H9 (cell line): ENCODE results near the gene TRAPPC2L. TPM values are rescaled to one million over a fixed set of nuclear protein-coding genes. Genes with fewer than 3 reads are reported as not detected.

ENCODE experiments used
- DNase-seq: peaks from one replicate; pipeline ENCODE4 v3.0.0-alpha.2; 2017
- H2AFZ ChIP-seq: one replicate; pipeline ENCODE4 v1.6.1; 2013; ENCODE audit warnings: mild to moderate bottlenecking, low read length, control low read depth, moderate library complexity
- H2AK5ac ChIP-seq: 2 replicates; pipeline ENCODE4 v1.6.1; 2013; ENCODE audit warnings: low read length, control low read depth, mixed read lengths; ENCODE audit not compliant: insufficient read length
- H2BK120ac ChIP-seq: one replicate; pipeline ENCODE4 v1.6.1; 2013; ENCODE audit warnings: low read depth, mild to moderate bottlenecking, low read length, control low read depth, inconsistent platforms; ENCODE audit not compliant: poor library complexity, severe bottlenecking
- H2BK12ac ChIP-seq: 2 replicates; pipeline ENCODE4 v1.6.1; 2013; ENCODE audit warnings: low read length, control low read depth, mixed read lengths, low read depth; ENCODE audit not compliant: insufficient read length
- H2BK15ac ChIP-seq: 2 replicates; pipeline ENCODE4 v1.6.1; 2013; ENCODE audit warnings: low read depth, low read length, control low read depth
- H2BK20ac ChIP-seq: one replicate; pipeline ENCODE4 v1.6.1; 2013; ENCODE audit warnings: low read depth, mild to moderate bottlenecking, low read length, control low read depth, inconsistent platforms; ENCODE audit not compliant: poor library complexity, severe bottlenecking
- H2BK5ac ChIP-seq: 2 replicates; pipeline ENCODE4 v1.6.1; 2013; ENCODE audit warnings: low read length, control low read depth, mixed read lengths; ENCODE audit not compliant: insufficient read length
- H3K14ac ChIP-seq: 2 replicates; pipeline ENCODE4 v1.6.1; 2013; ENCODE audit warnings: low read length, control low read depth; ENCODE audit not compliant: insufficient read depth
- H3K18ac ChIP-seq: 2 replicates; pipeline ENCODE4 v1.6.1; 2013; ENCODE audit warnings: low read depth, mild to moderate bottlenecking, mixed read lengths, low read length, control low read depth; ENCODE audit not compliant: insufficient read length
- H3K23ac ChIP-seq: 2 replicates; pipeline ENCODE4 v1.6.1; 2013; ENCODE audit warnings: low read length, control low read depth, mixed read lengths, low read depth; ENCODE audit not compliant: insufficient read length
- H3K23me2 ChIP-seq: 2 replicates; pipeline ENCODE4 v1.6.1; 2013; ENCODE audit warnings: low read depth, mild to moderate bottlenecking, mixed read lengths, low read length, control low read depth; ENCODE audit not compliant: insufficient read length, poor library complexity, severe bottlenecking
- H3K27ac ChIP-seq: 2 replicates; pipeline ENCODE4 v1.5.1; 2013; ENCODE audit warnings: low read length, control low read depth, mixed read lengths, low read depth; ENCODE audit not compliant: insufficient read length
- H3K27me3 ChIP-seq: 2 replicates; pipeline ENCODE4 v1.6.1; 2013; ENCODE audit warnings: low read length, control low read depth, inconsistent platforms; ENCODE audit not compliant: insufficient read depth
- H3K4ac ChIP-seq: 2 replicates; pipeline ENCODE4 v1.6.1; 2013; ENCODE audit warnings: low read depth, mild to moderate bottlenecking, control low read depth, inconsistent platforms, low read length, moderate library complexity
- H3K4me1 ChIP-seq: 2 replicates; pipeline ENCODE4 v1.6.1; 2013; ENCODE audit warnings: low read length, control low read depth, inconsistent platforms; ENCODE audit not compliant: insufficient read depth
- H3K4me2 ChIP-seq: 2 replicates; pipeline ENCODE4 v1.6.1; 2013; ENCODE audit warnings: low read length, control low read depth, mixed read lengths; ENCODE audit not compliant: insufficient read length, insufficient read depth
- H3K56ac ChIP-seq: 2 replicates; pipeline ENCODE4 v1.6.1; 2013; ENCODE audit warnings: low read depth, mild to moderate bottlenecking, mixed read lengths, low read length, control low read depth; ENCODE audit not compliant: insufficient read length
- H3K79me1 ChIP-seq: 2 replicates; pipeline ENCODE4 v1.6.1; 2013; ENCODE audit warnings: low read depth, mild to moderate bottlenecking, moderate library complexity, low read length, control low read depth, inconsistent platforms; ENCODE audit not compliant: insufficient read depth, poor library complexity, severe bottlenecking
- H3K79me2 ChIP-seq: 2 replicates; pipeline ENCODE4 v1.6.1; 2013; ENCODE audit warnings: low read length, control low read depth, inconsistent platforms; ENCODE audit not compliant: insufficient read depth
- H3K9ac ChIP-seq: 2 replicates; pipeline ENCODE4 v1.6.1; 2013; ENCODE audit warnings: low read length, control low read depth, mixed read lengths; ENCODE audit not compliant: insufficient read length; ENCODE audit errors: extremely low read depth
- H3K9me3 ChIP-seq: one replicate; pipeline ENCODE4 v1.6.1; 2013; ENCODE audit warnings: low read depth, low read length, inconsistent platforms; ENCODE audit not compliant: control insufficient read depth
- H3T11ph ChIP-seq: one replicate; pipeline ENCODE4 v1.6.1; 2013; ENCODE audit warnings: mild to moderate bottlenecking, low read length, control low read depth, inconsistent platforms
- H4K20me1 ChIP-seq: one replicate; pipeline ENCODE4 v1.6.1; 2013; ENCODE audit not compliant: control insufficient read depth, insufficient read length, insufficient read depth
- H4K5ac ChIP-seq: 2 replicates; pipeline ENCODE4 v1.6.1; 2013; ENCODE audit warnings: low read depth, mild to moderate bottlenecking, mixed read lengths, low read length, control low read depth; ENCODE audit not compliant: insufficient read length
- H4K8ac ChIP-seq: replicated peaks from 2 replicates; pipeline ENCODE4 v1.6.1; 2013; ENCODE audit warnings: low read length, control low read depth, mixed read lengths, low read depth; ENCODE audit not compliant: insufficient read length
- H4K91ac ChIP-seq: 2 replicates; pipeline ENCODE4 v1.6.1; 2013; ENCODE audit warnings: low read depth, mild to moderate bottlenecking, moderate library complexity, mixed read lengths, low read length, control low read depth; ENCODE audit not compliant: insufficient read length
- H3K27ac Mint-ChIP-seq, 3 experiments: 2 replicates in 2 of 3; 3 replicates in 1 of 3; pipeline ENCODE4 v1.8.0; 2020 to 2021; ENCODE audit warnings: mixed read lengths in 3 of 3, mild to moderate bottlenecking in 1 of 3, moderate library complexity in 1 of 3
- H3K27me3 Mint-ChIP-seq: 2 replicates; pipeline ENCODE4 v1.8.0; 2021; ENCODE audit warnings: low read depth, mild to moderate bottlenecking, moderate library complexity, mixed read lengths
- H3K36me3 Mint-ChIP-seq, 3 experiments: 2 replicates in 2 of 3; 3 replicates in 1 of 3; pipeline ENCODE4 v1.8.0; 2020 to 2021; ENCODE audit warnings: low read depth in 3 of 3, mixed read lengths in 3 of 3; ENCODE audit not compliant: insufficient read depth in 1 of 3
- H3K4me1 Mint-ChIP-seq, 2 experiments: 2 replicates each; pipeline ENCODE4 v1.8.0; 2020; ENCODE audit warnings: mixed read lengths in 2 of 2
- H3K4me3 Mint-ChIP-seq, 2 experiments: 2 replicates in 1 of 2; 3 replicates in 1 of 2; pipeline ENCODE4 v1.8.0; 2020 to 2021; ENCODE audit warnings: mild to moderate bottlenecking in 2 of 2, mixed read lengths in 2 of 2, moderate library complexity in 1 of 2
- H3K9me3 Mint-ChIP-seq, 2 experiments: 2 replicates in 1 of 2; 3 replicates in 1 of 2; pipeline ENCODE4 v1.8.0; 2020; ENCODE audit warnings: mild to moderate bottlenecking in 2 of 2, mixed read lengths in 2 of 2, moderate library complexity in 1 of 2
- WGBS: extraction: QIAGEN DNeasy Blood & Tissue Kit; methylation state at CpG from one replicate; pipeline ENCODE4 v1.1.7; 2013; ENCODE audit warnings: missing lambda C conversion rate, low lambda C conversion rate, mixed read lengths; ENCODE audit not compliant: insufficient read length; ENCODE audit errors: extremely low coverage; 5-methylcytosine and 5-hydroxymethylcytosine counted together
- total RNA-seq: library from RNA; stranded (reverse); gene quantifications from 2 replicates; pipeline ENCODE4 v1.2.1, GENCODE V29; 2021
- TF ChIP-seq, protein P1 (sequence below): fragments of 200-600 bp; sonication (generic); conservative IDR thresholded peaks from 3 replicates; pipeline ENCODE4 v1.8.0; 2021; ENCODE audit warnings: antibody characterized with exemption, mild to moderate bottlenecking

Gene TRAPPC2L
- total RNA-seq, 1 experiment from 2014 or later, result 90.3 TPM

DNA sequence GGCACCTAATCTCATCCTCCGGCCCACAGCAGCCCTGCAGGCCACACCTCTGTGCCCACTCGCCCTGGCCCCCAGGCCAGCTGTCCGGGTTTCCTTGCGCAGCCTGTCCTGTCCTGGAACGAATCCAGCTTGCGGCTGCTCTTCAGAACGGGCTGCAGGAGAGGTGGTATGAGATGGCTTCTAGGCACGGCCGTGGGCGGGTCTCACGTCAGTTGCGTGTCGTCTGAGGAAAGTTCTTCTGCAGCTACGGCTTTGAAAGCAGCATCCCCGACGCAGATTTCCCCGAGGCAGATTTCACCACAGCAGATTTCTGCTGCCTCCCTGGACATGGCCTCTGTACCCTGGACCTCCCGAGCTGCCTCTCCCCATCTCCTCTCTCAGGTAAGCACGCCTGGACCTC lies 18.4 kb upstream of the TRAPPC2L start:
- no peak overlapping the region for H3K4me3 Mint-ChIP-seq
- H3K79me2 ChIP-seq, result no peaks in the 10 kb centered on the region
- no peak overlapping the region for H3K27ac ChIP-seq
- H2BK5ac ChIP-seq, result no peak overlapping the region
- no peak overlapping the region for H4K91ac ChIP-seq
- H3K18ac ChIP-seq, result no peak overlapping the region
- no peak overlapping the region for H3T11ph ChIP-seq
- no peaks in the 10 kb centered on the region for H3K27me3 ChIP-seq
- H2AK5ac ChIP-seq, result no peak overlapping the region
- H3K4me1 Mint-ChIP-seq, result no peaks in the 10 kb centered on the region
- no peaks in the 10 kb centered on the region for H3K23me2 ChIP-seq
- no peaks in the 10 kb centered on the region for H3K9me3 Mint-ChIP-seq
- no peak overlapping the region for H3K27ac Mint-ChIP-seq
- no peak for DNase-seq
- H3K4me1 ChIP-seq, result no peaks in the 10 kb centered on the region
- WGBS, result no CpG with 5 or more reads among the region's 19 CpGs
- H4K8ac ChIP-seq, result no peak overlapping the region
- H3K14ac ChIP-seq, result no peak overlapping the region
- H3K4ac ChIP-seq, result no peak overlapping the region
- no peak overlapping the region for H2AFZ ChIP-seq
- no peaks in the 10 kb centered on the region for H4K20me1 ChIP-seq
- H2BK20ac ChIP-seq, result no peak overlapping the region
- H3K36me3 Mint-ChIP-seq, result peaks cover 4 to 16% (median 13%) of the 10 kb centered on the region in 3 experiments; a peak in 6 of 7 replicates
- no peaks in the 10 kb centered on the region for H3K9me3 ChIP-seq
- H3K27me3 Mint-ChIP-seq, result no peaks in the 10 kb centered on the region
- H3K56ac ChIP-seq, result no peak overlapping the region
- H3K23ac ChIP-seq, result no peak overlapping the region
- H3K79me1 ChIP-seq, result no peaks in the 10 kb centered on the region
- no peak overlapping the region for H3K4me2 ChIP-seq
- H2BK120ac ChIP-seq, result no peak overlapping the region
- H2BK12ac ChIP-seq, result no peak overlapping the region
- TF ChIP-seq, protein P1, sequence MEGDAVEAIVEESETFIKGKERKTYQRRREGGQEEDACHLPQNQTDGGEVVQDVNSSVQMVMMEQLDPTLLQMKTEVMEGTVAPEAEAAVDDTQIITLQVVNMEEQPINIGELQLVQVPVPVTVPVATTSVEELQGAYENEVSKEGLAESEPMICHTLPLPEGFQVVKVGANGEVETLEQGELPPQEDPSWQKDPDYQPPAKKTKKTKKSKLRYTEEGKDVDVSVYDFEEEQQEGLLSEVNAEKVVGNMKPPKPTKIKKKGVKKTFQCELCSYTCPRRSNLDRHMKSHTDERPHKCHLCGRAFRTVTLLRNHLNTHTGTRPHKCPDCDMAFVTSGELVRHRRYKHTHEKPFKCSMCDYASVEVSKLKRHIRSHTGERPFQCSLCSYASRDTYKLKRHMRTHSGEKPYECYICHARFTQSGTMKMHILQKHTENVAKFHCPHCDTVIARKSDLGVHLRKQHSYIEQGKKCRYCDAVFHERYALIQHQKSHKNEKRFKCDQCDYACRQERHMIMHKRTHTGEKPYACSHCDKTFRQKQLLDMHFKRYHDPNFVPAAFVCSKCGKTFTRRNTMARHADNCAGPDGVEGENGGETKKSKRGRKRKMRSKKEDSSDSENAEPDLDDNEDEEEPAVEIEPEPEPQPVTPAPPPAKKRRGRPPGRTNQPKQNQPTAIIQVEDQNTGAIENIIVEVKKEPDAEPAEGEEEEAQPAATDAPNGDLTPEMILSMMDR, result no peak
- H3K9ac ChIP-seq, result no peak overlapping the region
- no peak overlapping the region for H2BK15ac ChIP-seq
- H4K5ac ChIP-seq, result no peak overlapping the region
